A549 (cell line): ENCODE data around the gene AP1S2.

Source experiments
- RCOR1 ChIP-seq: fragments of 150-350 bp; IDR thresholded peaks from 2 replicates; pipeline ENCODE4 v1.6.1; 2014; ENCODE audit warnings: antibody characterized with exemption, low read length, low read depth
- ZSCAN20 ChIP-seq: fragments of 250-450 bp; sonication (Bioruptor Pico); IDR thresholded peaks from 2 replicates; pipeline ENCODE4 v1.8.0; 2022; ENCODE audit warnings: mild to moderate bottlenecking, moderate library complexity

- TF ChIP-seq RCOR1 (no peak), ZSCAN20 (CRISPR knock-in tag) (no peak)
Measured at GRCh38 chrX:15816438-15816809, 38.2 kb downstream of the AP1S2 start.
